Endothelial cell of umbilical vein (primary cell): ENCODE results near the gene TBCD. TPM values are rescaled to one million over a fixed set of nuclear protein-coding genes. Genes with fewer than 3 reads are reported as not detected.

Source experiments
- BruUV-seq: library from RNA; stranded (reverse); fragments of 400-500 nt; replicated peaks from 2 replicates; lab custom pipeline; 2021; lab: Mats Ljungman, UMichigan
- CTCF ChIA-PET: fragments of 300-600, 350-600 bp; sonication (Branson Sonifier 250); formaldehyde crosslinking; loops from one replicate; lab custom pipeline; 2021; ENCODE audit warnings: antibody characterized with exemption, inconsistent platforms; lab: Charles Lee
- POLR2A ChIA-PET: fragments of 300-600, 350-600 bp; sonication (Branson Sonifier 250); formaldehyde crosslinking; loops from one replicate; lab custom pipeline; 2021; ENCODE audit warnings: antibody characterized with exemption, inconsistent platforms; lab: Charles Lee
- DNase-seq: peaks from one replicate; pipeline ENCODE4 v3.0.0-alpha.2; 2011; ENCODE audit warnings: low read depth, low spot score
- FAIRE-seq: peaks from 2 replicates; lab custom pipeline; 2011; peaks lifted over from hg19 to GRCh38; lab: Jason Lieb, UNC
- H2AFZ ChIP-seq: 2 replicates; pipeline ENCODE4 v1.6.0; 2012; ENCODE audit warnings: low read depth, low read length, control low read depth, inconsistent platforms
- H3K27ac ChIP-seq: 2 replicates; pipeline ENCODE4 v1.5.1; 2011; ENCODE audit warnings: low read depth, mild to moderate bottlenecking, control low read depth, low read length, moderate library complexity; ENCODE audit not compliant: insufficient read depth
- H3K27me3 ChIP-seq, 2 experiments: 2 replicates each; pipeline versions ENCODE4 v1.6.0 to v1.6.1; 2011; ENCODE audit warnings: low read length in 2 of 2, mixed read lengths in 1 of 2; ENCODE audit not compliant: control insufficient read depth in 2 of 2, insufficient read depth in 2 of 2
- H3K36me3 ChIP-seq, 2 experiments: 2 replicates in 1 of 2; 3 replicates in 1 of 2; pipeline ENCODE4 v1.5.1; 2011; ENCODE audit warnings: low read length in 2 of 2, mild to moderate bottlenecking in 1 of 2, moderate library complexity in 1 of 2; ENCODE audit not compliant: control insufficient read depth in 2 of 2, insufficient read depth in 2 of 2; ENCODE audit errors: extremely low read depth in 1 of 2
- H3K4me1 ChIP-seq: 3 replicates; pipeline ENCODE4 v1.5.1; 2011; ENCODE audit warnings: mild to moderate bottlenecking, low read length; ENCODE audit not compliant: control insufficient read depth, insufficient read depth; ENCODE audit errors: extremely low read depth
- H3K4me2 ChIP-seq: 2 replicates; pipeline ENCODE4 v1.6.1; 2011; ENCODE audit warnings: low read length, control low read depth, mixed read lengths; ENCODE audit not compliant: insufficient read depth
- H3K4me3 ChIP-seq, 3 experiments: fragments of 200-600 bp in 1 of 3; sonication (generic), shearing (Covaris generic) in 1 of 3; replicated peaks in 1 of 3; 2 replicates each; pipeline ENCODE4 v1.5.1; 2011 to 2016; ENCODE audit warnings: control low read depth in 3 of 3, low read length in 3 of 3, mild to moderate bottlenecking in 2 of 3, inconsistent platforms in 1 of 3, low read depth in 1 of 3, moderate library complexity in 1 of 3; ENCODE audit not compliant: insufficient read depth in 1 of 3
- H3K79me2 ChIP-seq: 2 replicates; pipeline ENCODE4 v1.6.0; 2012; ENCODE audit warnings: low read length, inconsistent platforms; ENCODE audit not compliant: control insufficient read depth, insufficient read depth
- H3K9ac ChIP-seq: replicated peaks from 2 replicates; pipeline ENCODE3; 2011; ENCODE audit warnings: low read length, control low read depth; ENCODE audit not compliant: insufficient read depth; ENCODE audit errors: extremely low read depth
- H3K9me1 ChIP-seq: replicated peaks from 3 replicates; pipeline ENCODE4 v1.6.0; 2011; ENCODE audit warnings: mild to moderate bottlenecking, low read length; ENCODE audit not compliant: control insufficient read depth, insufficient read depth; ENCODE audit errors: extremely low read depth
- H3K9me3 ChIP-seq: replicated peaks from 2 replicates; pipeline ENCODE4 v1.5.1; 2012; ENCODE audit warnings: low read length, inconsistent platforms; ENCODE audit not compliant: control insufficient read depth, insufficient read depth
- H4K20me1 ChIP-seq: replicated peaks from 2 replicates; pipeline ENCODE3; 2011; ENCODE audit warnings: mild to moderate bottlenecking, low read length; ENCODE audit not compliant: control insufficient read depth, insufficient read depth; ENCODE audit errors: extremely low read depth
- FOS ChIP-seq: IDR thresholded peaks from 2 replicates; pipeline ENCODE4 v1.6.1; 2011; ENCODE audit warnings: mild to moderate bottlenecking, low read length, moderate library complexity, borderline replicate concordance; ENCODE audit not compliant: insufficient read depth
- JUN ChIP-seq: IDR thresholded peaks from 2 replicates; pipeline ENCODE4 v1.6.1; 2011; ENCODE audit warnings: borderline replicate concordance, low read depth; ENCODE audit not compliant: insufficient read length, insufficient read depth
- MYC ChIP-seq: IDR thresholded peaks from one replicate; pipeline ENCODE4 v1.6.1; 2011; ENCODE audit warnings: mild to moderate bottlenecking, low read depth, low read length
- POLR2A ChIP-seq: IDR thresholded peaks from 2 replicates; pipeline ENCODE4 v1.6.1; 2012; ENCODE audit warnings: low read depth, mild to moderate bottlenecking, control low read depth, low read length
- dilution Hi-C: fragments of 300-500 bp; cut with MboI; formaldehyde crosslinking; loops from one replicate; pipeline ENCODE4 v1.15.0; 2019; ENCODE audit warnings: low sequenced_read_pairs; ENCODE audit not compliant: extremely low pct_ligation_motif_present
- intact Hi-C: fragments of 100-400 bp; cut with micrococcal nuclease; formaldehyde crosslinking; loops from one replicate; pipeline ENCODE4 v1.10.0; 2022
- polyA plus RNA-seq, 4 experiments: library from polyadenylated mRNA; depleted of rRNA in 3 of 4; stranded (reverse) in 3 of 4; unstranded in 1 of 4; fragments of >200 nt; gene quantifications; 2 replicates each; pipeline versions ENCODE4 v1.2.1 to v1.2.3, GENCODE V29; 2011 to 2012; ENCODE audit warnings: missing spikeins in 1 of 4
- total RNA-seq: library from RNA; stranded (reverse); gene quantifications from 2 replicates; pipeline ENCODE4 v1.2.3, GENCODE V29; 2021
- TF ChIP-seq, protein P1 (sequence below): IDR thresholded peaks from 2 replicates; pipeline ENCODE4 v1.6.1; 2011; ENCODE audit not compliant: insufficient read depth, insufficient read length

TBCD gene
- total and polyA plus RNA-seq, 2 donors (not counting 3 experiments of a cell fraction or from before 2014, with no cell fraction given): 121 to 145 TPM

DNA sequence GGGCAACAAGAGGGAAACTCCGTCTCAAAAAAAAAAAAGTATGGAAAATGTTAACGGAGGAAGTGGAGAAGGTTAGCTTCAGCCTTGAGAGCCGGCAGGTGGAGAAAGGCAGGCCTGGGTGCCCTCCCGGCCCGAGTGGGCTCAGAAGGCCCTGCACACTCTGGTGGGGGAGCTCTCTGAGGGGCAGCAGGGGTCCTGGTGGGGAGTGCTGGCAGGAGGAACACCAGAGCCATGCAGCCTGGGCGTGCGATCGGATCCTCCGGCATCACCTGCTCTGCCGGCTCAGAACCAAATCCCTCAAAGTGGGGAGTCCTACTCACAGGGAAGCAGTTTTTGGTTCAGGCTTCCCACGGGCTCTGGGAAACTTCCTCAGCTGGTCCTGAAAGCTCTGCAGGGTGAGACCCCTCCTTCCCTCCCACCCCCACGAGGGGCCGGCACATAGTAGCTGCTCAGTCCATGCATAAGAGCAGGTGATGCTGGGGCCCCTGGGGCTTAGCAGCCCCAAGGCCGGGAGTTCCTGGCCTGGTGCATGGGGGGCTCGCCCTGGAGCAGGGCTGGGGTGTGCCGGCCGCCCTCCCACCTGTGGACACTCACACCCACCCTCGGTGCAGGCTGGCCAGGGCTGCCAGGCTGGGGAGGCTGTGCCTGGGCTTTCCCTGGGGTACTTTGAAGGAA is 15.2 kb upstream of the TBCD start:
- TF ChIP-seq MYC: no peak
- Histone ChIP-seq H2AFZ (no peak overlapping the region), H4K20me1 (no peaks in the 10 kb centered on the region), H3K9me1 (no peaks in the 10 kb centered on the region), H3K27ac (no peak overlapping the region), H3K9ac (no peak overlapping the region), H3K36me3 (peaks cover 0 to 4% of the 10 kb centered on the region in 2 experiments), H3K4me2 (no peak overlapping the region), H3K4me1 (no peaks in the 10 kb centered on the region), H3K27me3 (no peaks in the 10 kb centered on the region), H3K4me3 (no peak overlapping the region), H3K79me2 (no peaks in the 10 kb centered on the region), H3K9me3 (peaks cover 2% of the 10 kb centered on the region)
- intact Hi-C loops (no loop called here), dilution Hi-C loops (no loop called here)
- FAIRE-seq (no peak), DNase-seq (no peak)
- POLR2A ChIA-PET: no interaction called here
- CTCF ChIA-PET: no interaction called here
- no TSS peak for BruUV-seq

DNA sequence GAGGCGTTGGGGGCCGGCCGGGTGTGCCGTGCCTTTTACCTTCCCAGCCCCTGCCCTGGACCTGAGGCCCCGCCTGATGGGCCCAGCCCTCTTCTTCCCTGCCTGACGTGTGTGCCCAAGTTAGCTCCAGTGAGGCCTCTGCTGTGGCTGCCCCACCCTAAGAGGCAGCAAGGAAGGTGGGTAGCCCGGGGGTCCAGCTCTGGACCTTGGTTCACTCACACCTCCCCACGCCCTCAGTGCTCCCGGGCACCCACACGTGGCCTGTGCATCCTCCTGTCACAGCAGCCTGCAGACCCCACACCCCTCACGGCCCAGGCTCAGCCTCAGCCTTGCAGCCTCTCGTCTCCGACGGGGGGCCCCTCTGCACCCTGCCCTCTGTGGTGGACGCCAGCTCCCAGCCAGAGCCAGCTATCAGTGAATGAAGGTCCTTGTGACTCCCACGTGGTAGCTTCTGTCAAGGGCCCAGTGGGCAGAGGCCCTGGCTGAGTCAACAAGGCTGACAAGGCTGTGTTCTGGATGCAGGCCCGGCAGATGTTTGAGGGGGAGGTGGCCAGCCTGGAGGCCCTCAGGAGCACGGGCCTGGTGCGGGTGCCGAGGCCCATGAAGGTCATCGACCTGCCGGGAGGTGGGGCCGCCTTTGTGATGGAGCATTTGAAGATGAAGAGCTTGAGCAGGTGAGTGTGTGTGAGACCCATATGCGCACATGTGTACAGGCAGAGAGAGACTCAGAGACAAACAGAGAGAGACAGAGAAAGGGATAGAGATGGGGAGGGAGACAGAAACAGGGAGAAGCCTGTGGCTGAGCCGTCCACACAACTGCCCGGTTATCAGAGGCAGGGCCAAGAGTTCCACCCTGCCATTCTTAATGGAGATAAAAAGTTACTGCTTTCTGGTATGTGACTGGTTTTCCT is 13.6 kb upstream of the TBCD start:
- H3K79me2 ChIP-seq: no peaks in the 10 kb centered on the region
- BruUV-seq: no TSS peak
- no peak overlapping the region for H2AFZ ChIP-seq
- no peak overlapping the region for H3K4me2 ChIP-seq
- dilution Hi-C loops (no loop called here), intact Hi-C loops (no loop called here)
- no peak for DNase-seq
- H3K36me3 ChIP-seq: peaks cover 0 to 4% of the 10 kb centered on the region in 2 experiments
- ChIA-PET POLR2A (no interaction called here), CTCF (no interaction called here)
- no peak overlapping the region for H3K4me3 ChIP-seq
- no peaks in the 10 kb centered on the region for H3K27me3 ChIP-seq
- H3K9me3 ChIP-seq: peaks cover 2% of the 10 kb centered on the region
- FAIRE-seq: no peak
- no peaks in the 10 kb centered on the region for H4K20me1 ChIP-seq
- H3K9ac ChIP-seq: no peak overlapping the region
- TF ChIP-seq, protein P1, sequence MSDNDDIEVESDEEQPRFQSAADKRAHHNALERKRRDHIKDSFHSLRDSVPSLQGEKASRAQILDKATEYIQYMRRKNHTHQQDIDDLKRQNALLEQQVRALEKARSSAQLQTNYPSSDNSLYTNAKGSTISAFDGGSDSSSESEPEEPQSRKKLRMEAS: no peak
- TF ChIP-seq FOS (no peak), POLR2A (no peak), JUN (no peak)
- H3K9me1 ChIP-seq: no peaks in the 10 kb centered on the region
- no peaks in the 10 kb centered on the region for H3K4me1 ChIP-seq
- H3K27ac ChIP-seq: no peak overlapping the region
